ENCODE measurements around the gene AFAP1L1.
A peak's percentile ranks its signal among the peaks of the same experiment; 100 is the strongest.

The AFAP1L1 gene

GRCh38 chr5:149317281-149318048, 45.8 kb downstream of the AFAP1L1 start:
- DNase-seq: peak in 3 of 5 donors; percentile 15 to 45 (median 32)

GRCh38 chr5:149319174-149319573, 47.5 kb downstream of the AFAP1L1 start:
- no peak for DNase-seq

- DNase-seq: peak in 1 of 5 donors; percentile 25
Observed at GRCh38 chr5:149320791-149321330, 49.2 kb downstream of the AFAP1L1 start.

GRCh38 chr5:149322518-149322917, 50.9 kb downstream of the AFAP1L1 start:
- DNase-seq: no peak

- DNase-seq: no peak
Observed at GRCh38 chr5:149323210-149323609, 51.6 kb downstream of the AFAP1L1 start.

GRCh38 chr5:149323621-149324205, 52.1 kb downstream of the AFAP1L1 start:
- no peak for DNase-seq

- no peak for DNase-seq
Observed at GRCh38 chr5:149324641-149325040, 53.0 kb downstream of the AFAP1L1 start.

GRCh38 chr5:149325166-149325735, 53.6 kb downstream of the AFAP1L1 start:
- DNase-seq: no peak

GRCh38 chr5:149325894-149326293, 54.2 kb downstream of the AFAP1L1 start:
- DNase-seq: no peak

GRCh38 chr5:149326611-149327010, 55.0 kb downstream of the AFAP1L1 start:
- no peak for DNase-seq

- no peak for DNase-seq
Observed at GRCh38 chr5:149328177-149328576, 56.5 kb downstream of the AFAP1L1 start.

GRCh38 chr5:149333711-149334443, 62.2 kb downstream of the AFAP1L1 start:
- no peak for DNase-seq

GRCh38 chr5:149337736-149338135, 66.1 kb downstream of the AFAP1L1 start:
- no peak for DNase-seq

- DNase-seq: no peak
Observed at GRCh38 chr5:149338364-149338763, 66.7 kb downstream of the AFAP1L1 start.

- no peak for DNase-seq
Observed at GRCh38 chr5:149340920-149341319, 69.3 kb downstream of the AFAP1L1 start.

GRCh38 chr5:149341876-149342275, 70.2 kb downstream of the AFAP1L1 start:
- DNase-seq: no peak

- DNase-seq: no peak
Observed at GRCh38 chr5:149344151-149344550, 72.5 kb downstream of the AFAP1L1 start.

- DNase-seq: peak; percentile 74 to 95 (median 78)
Observed at GRCh38 chr5:149345147-149345891, 73.7 kb downstream of the AFAP1L1 start, which contains the start of gene GRPEL2. TSS of gene GRPEL2 (plus strand) at chr5:149345499. CDS start at chr5:149345540, 41 bp downstream.

- DNase-seq: peak in 1 of 5 donors; percentile 53
Observed at GRCh38 chr5:149345892-149346222, 74.2 kb downstream of the AFAP1L1 start.

GRCh38 chr5:149348518-149348917, 76.9 kb downstream of the AFAP1L1 start:
- peak in 1 of 5 donors; percentile 74 for DNase-seq

- no peak for DNase-seq
Observed at GRCh38 chr5:149349382-149349781, 77.7 kb downstream of the AFAP1L1 start.

GRCh38 chr5:149352169-149352568, 80.5 kb downstream of the AFAP1L1 start:
- DNase-seq: no peak
